Kidney (tissue), 14 donors: ENCODE results near the gene KANK2. TPM values are rescaled to one million over a fixed set of nuclear protein-coding genes. Genes with fewer than 3 reads are reported as not detected.

Source experiments
- DNase-seq, 5 donors: peaks; one replicate each; pipeline ENCODE4 v3.0.0-alpha.2; 2013 to 2020
- FAIRE-seq: peaks from 2 replicates; lab custom pipeline; 2012; peaks lifted over from hg19 to GRCh38; lab: Jason Lieb, UNC
- H3K27ac ChIP-seq, 2 donors: one replicate each; pipeline ENCODE4 v1.7.0; 2013; ENCODE audit warnings: low read depth in 2 of 2, low read length in 2 of 2, inconsistent platforms in 1 of 2
- H3K27me3 ChIP-seq: one replicate; pipeline ENCODE4 v1.7.1; 2013; ENCODE audit warnings: low read length, inconsistent platforms; ENCODE audit not compliant: control insufficient read depth, insufficient read depth
- H3K36me3 ChIP-seq, 3 donors: one replicate each; pipeline versions ENCODE4 v1.7.0 to v1.7.1; 2013; ENCODE audit warnings: low read length in 3 of 3, control low read depth in 1 of 3, inconsistent platforms in 1 of 3; ENCODE audit not compliant: insufficient read depth in 3 of 3, control insufficient read depth in 2 of 3
- H3K4me1 ChIP-seq, 3 donors: one replicate each; pipeline versions ENCODE4 v1.7.0 to v1.7.1; 2013; ENCODE audit warnings: low read length in 3 of 3, inconsistent platforms in 1 of 3, low read depth in 1 of 3; ENCODE audit not compliant: control insufficient read depth in 2 of 3, insufficient read depth in 2 of 3
- H3K4me3 ChIP-seq, 3 donors: one replicate each; pipeline versions ENCODE4 v1.7.0 to v1.8.1; 2013; ENCODE audit warnings: low read length in 3 of 3, control low read depth in 1 of 3, inconsistent platforms in 1 of 3
- H3K9ac ChIP-seq, 3 donors: one replicate each; pipeline versions ENCODE4 v1.7.0 to v1.7.1; 2013; ENCODE audit warnings: low read length in 3 of 3, control low read depth in 1 of 3, inconsistent platforms in 1 of 3
- H3K9me3 ChIP-seq, 3 donors: one replicate each; pipeline versions ENCODE4 v1.7.0 to v1.7.1; 2013; ENCODE audit warnings: low read length in 3 of 3, control low read depth in 1 of 3, inconsistent platforms in 1 of 3; ENCODE audit not compliant: control insufficient read depth in 2 of 3, insufficient read depth in 1 of 3
- intact Hi-C: fragments of 100-400 bp; cut with DNase I; formaldehyde crosslinking; loops from one replicate; pipeline ENCODE4 v1.11.1; 2022
- polyA plus RNA-seq: library from polyadenylated mRNA; stranded (reverse); fragments of 350-450 nt; fragmentation: Illumina TruSeq; extraction: RNeasy Lipid Tissue Mini Kit (QIAGEN cat#74804); gene quantifications from one replicate; pipeline ENCODE4 v1.2.3, GENCODE V29; 2014; ENCODE audit warnings: low read depth, low replicate concordance; ENCODE audit not compliant: insufficient read depth
- total RNA-seq: library from RNA; stranded (reverse); fragmentation: NEBNext Ultra II Directional; extraction: Animal tissue kit (Norgen Biotek cat#: 25700); gene quantifications from one replicate; pipeline ENCODE4 v1.2.1, GENCODE V29; 2021
- TF ChIP-seq, protein P1 (sequence below): IDR thresholded peaks from 3 replicates; pipeline ENCODE4 v1.5.1; 2012; ENCODE audit warnings: mild to moderate bottlenecking, moderate library complexity, borderline replicate concordance; ENCODE audit not compliant: insufficient read depth; ENCODE audit errors: extremely low read depth
- donor health status: control.
- donor health status: control.
- donor health status: control.
- donor health status: control.
- donor health status: control.
- donor health status: DM: yes; HTN: yes; CAD: no.
- donor health status: Normal renal cell carcinoma (clear cell type).

KANK2 gene
- total and polyA plus RNA-seq, 2 donors from 2014 or later = 37.5 to 119 TPM

GRCh38 chr19:11168568-11168967 is 28.8 kb downstream of the KANK2 start:
- FAIRE-seq = no peak
- H3K9ac ChIP-seq = no peak overlapping the region
- no peak overlapping the region for H3K4me3 ChIP-seq
- H3K27ac ChIP-seq = no peak overlapping the region
- DNase-seq = no peak
- TF ChIP-seq, protein P1, sequence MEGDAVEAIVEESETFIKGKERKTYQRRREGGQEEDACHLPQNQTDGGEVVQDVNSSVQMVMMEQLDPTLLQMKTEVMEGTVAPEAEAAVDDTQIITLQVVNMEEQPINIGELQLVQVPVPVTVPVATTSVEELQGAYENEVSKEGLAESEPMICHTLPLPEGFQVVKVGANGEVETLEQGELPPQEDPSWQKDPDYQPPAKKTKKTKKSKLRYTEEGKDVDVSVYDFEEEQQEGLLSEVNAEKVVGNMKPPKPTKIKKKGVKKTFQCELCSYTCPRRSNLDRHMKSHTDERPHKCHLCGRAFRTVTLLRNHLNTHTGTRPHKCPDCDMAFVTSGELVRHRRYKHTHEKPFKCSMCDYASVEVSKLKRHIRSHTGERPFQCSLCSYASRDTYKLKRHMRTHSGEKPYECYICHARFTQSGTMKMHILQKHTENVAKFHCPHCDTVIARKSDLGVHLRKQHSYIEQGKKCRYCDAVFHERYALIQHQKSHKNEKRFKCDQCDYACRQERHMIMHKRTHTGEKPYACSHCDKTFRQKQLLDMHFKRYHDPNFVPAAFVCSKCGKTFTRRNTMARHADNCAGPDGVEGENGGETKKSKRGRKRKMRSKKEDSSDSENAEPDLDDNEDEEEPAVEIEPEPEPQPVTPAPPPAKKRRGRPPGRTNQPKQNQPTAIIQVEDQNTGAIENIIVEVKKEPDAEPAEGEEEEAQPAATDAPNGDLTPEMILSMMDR = no peak
- intact Hi-C loops = no loop called here
- no peaks in the 10 kb centered on the region for H3K27me3 ChIP-seq
- peaks cover 0 to 4% (median 0%) of the 10 kb centered on the region in 3 donors for H3K4me1 ChIP-seq
- peaks cover 1 to 34% (median 11%) of the 10 kb centered on the region in 3 donors for H3K36me3 ChIP-seq
- no peaks in the 10 kb centered on the region for H3K9me3 ChIP-seq

DNA sequence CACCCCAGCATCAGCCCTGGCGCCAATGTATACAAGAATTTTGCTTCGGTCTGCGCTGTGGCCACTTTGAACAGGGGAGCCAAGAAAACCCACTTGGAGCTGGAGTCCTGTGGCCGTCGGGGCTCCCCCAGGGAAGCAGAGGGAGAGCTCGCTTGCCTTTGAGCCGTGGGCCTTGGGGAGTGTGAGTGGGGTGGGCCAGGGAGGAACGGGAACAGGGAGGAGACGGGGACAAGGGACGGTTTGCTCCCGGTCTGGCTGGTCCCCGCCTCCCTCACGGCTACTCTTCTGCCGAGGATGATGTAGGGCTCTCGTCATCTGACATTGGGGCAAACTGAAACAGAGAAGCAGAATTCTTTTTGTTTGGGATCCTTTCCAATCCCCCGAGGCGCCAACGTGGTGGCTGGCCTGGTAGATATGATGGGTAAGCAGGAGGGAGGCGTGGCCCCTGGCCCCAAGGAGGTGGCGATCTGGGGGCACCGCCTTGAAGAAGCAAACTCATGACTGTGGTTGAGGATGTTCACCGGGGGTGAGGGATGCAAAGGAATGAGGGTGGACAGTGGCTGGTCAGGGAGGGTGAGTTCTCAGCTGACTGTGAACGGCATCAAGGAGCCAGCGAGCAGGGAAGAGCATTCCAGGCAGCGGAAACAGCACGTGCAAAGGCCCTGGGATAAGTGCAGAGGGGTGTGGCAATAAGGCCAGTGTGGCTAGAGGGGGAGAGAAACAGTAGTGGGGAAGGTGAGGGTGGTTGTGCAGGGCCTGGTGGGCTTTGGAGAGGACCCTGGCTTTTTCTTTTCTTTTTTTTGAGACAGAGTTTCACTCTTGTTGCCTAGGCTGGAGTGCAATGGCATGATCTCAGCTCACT is 30.8 kb downstream of the KANK2 start:
- Histone ChIP-seq H3K4me1 (peaks cover 0 to 4% (median 0%) of the 10 kb centered on the region in 3 donors), H3K27me3 (no peaks in the 10 kb centered on the region), H3K9me3 (no peaks in the 10 kb centered on the region), H3K9ac (no peak overlapping the region), H3K27ac (peak overlapping the region; percentile 9 to 53), H3K36me3 (peaks cover 0 to 23% (median 7%) of the 10 kb centered on the region in 3 donors), H3K4me3 (no peak overlapping the region)
- intact Hi-C loops = no loop called here
- FAIRE-seq (no peak), DNase-seq (peak in 2 of 5 donors; percentile 53 to 88)
- TF ChIP-seq, protein P1 = no peak

DNA sequence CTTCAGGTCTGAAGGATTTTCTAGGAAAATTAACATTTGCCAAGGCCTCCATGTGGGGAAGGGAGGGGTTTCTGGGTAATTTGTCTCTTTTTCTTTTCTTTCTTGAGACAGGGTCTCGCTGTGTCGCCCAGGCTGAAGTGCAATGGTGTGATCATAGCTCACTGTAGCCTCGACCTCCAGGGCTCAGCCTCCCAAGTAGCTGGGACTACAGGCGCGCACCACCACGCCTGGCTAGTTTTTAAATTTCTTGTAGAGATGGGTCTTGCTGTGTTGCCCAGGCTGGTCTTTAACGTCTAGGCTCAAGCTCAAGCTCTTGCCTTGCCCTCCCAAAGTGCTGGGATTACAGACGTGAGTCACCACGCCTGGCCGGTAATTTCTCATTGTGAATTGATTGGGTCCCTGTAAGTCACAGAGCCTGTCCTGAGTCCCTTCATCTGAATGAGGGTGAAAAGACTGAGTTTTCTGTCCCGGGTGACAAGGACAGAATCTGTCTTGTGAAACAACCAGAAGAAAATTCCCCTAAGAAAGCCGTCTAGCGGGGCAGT is 31.8 kb downstream of the KANK2 start:
- TF ChIP-seq, protein P1 = no peak
- FAIRE-seq = no peak
- Histone ChIP-seq H3K4me1 (peaks cover 0 to 4% (median 0%) of the 10 kb centered on the region in 3 donors), H3K36me3 (peaks cover 0 to 23% (median 7%) of the 10 kb centered on the region in 3 donors), H3K9me3 (no peaks in the 10 kb centered on the region), H3K4me3 (no peak overlapping the region), H3K27me3 (no peaks in the 10 kb centered on the region), H3K27ac (peak overlapping the region; percentile 9 to 61), H3K9ac (no peak overlapping the region)
- intact Hi-C loops = no loop called here
- DNase-seq = no peak
